GM18508 (cell line): ENCODE results near the gene NTM.
A peak's percentile ranks its signal among the peaks of the same experiment; 100 is the strongest.

ENCODE experiments used
- ATAC-seq: cut with Tn5 transposase; IDR thresholded peaks from one replicate; pipeline ENCODE4 v1.9.1; 2021; ENCODE audit warnings: moderate number of reproducible peaks; ENCODE audit not compliant: insufficient read depth, unreplicated experiment

The NTM gene

DNA sequence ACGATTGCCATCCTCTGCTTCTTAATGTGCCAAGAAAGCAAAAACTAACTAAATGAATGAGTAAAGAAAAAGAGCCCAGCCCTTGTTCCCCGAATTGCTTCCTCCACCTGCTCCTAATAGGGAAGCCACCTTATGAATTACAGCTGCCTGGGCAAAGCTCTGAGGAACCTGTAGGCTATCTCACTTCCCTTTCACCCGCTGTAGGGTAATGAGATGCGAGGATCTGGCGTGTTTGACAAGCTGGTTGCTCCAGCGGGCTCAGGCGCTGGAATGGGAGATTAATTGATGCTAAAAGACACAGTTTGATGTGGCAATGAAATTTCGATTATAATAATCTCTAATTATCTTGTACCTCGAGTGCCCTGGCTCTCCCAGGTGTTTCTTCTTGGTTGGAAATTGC is 256.4 kb downstream of the NTM start:
- ATAC-seq, result no peak

DNA sequence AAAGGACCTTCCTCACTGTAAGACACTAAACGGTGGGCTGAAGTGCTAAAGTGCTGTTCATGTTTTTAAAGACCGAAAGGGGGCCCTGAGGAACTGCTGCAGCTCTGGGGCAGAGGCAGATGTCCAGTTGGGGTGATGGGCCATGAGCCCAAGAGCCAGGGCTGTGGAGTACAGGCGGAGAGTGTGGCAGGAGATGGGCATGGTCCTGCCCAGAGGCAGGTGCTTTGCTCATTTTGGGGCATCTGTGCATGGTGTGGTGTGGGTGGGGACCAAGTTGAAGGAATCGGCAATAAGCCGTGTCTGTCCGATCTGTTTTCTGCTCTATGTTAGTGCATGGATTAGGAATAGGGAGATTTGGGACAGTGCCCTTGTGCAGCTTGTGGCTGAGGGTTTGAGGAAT is 258.3 kb downstream of the NTM start:
- ATAC-seq, result no peak

DNA sequence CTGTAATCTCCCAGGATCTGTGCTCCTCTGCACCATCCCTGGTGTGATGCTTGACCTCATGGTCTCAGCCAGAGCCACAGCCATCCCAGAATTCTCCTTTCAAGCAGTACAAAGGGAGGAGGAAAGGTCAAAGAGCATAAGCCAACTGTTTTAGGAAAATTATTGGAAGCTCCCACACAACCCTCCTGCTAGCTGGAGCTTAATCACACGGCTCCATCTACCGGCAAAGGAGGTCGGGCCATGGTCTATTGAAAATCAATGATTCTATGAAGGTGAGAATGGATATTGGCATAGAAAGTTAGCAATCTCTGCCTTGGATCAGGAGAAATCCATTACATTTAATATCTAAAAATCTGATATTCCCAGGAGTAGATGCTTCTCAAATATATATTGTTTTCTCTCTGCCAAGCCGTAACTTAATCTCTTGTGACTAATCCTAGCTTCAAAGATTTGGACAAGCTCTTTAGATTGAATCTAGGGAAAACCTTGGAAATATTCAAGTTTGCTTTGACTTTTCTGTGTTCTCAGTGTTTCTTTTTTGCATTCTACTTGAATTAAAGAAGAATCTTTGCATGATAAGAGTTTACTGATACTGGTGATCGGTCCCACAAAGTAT is 259.6 kb downstream of the NTM start:
- no peak for ATAC-seq

DNA sequence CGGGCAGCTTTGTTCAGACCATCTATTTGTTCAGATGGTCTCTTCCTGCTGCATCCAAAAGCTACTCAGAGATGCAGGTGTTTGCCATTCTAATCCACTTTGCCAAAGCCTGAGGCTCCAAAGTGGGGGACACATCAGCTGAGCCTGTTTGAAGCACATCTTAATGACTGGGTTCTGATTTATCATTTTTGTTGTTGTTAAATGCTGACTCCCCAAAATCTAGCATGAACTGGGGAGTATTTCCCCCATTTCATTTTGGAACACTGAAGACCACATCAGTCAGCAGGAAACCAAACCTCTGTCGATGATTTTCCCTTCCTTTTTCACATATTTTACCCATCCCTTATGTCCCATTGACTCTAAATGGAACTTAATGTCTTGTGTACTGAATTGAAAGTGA is 262.6 kb downstream of the NTM start:
- no peak for ATAC-seq

DNA sequence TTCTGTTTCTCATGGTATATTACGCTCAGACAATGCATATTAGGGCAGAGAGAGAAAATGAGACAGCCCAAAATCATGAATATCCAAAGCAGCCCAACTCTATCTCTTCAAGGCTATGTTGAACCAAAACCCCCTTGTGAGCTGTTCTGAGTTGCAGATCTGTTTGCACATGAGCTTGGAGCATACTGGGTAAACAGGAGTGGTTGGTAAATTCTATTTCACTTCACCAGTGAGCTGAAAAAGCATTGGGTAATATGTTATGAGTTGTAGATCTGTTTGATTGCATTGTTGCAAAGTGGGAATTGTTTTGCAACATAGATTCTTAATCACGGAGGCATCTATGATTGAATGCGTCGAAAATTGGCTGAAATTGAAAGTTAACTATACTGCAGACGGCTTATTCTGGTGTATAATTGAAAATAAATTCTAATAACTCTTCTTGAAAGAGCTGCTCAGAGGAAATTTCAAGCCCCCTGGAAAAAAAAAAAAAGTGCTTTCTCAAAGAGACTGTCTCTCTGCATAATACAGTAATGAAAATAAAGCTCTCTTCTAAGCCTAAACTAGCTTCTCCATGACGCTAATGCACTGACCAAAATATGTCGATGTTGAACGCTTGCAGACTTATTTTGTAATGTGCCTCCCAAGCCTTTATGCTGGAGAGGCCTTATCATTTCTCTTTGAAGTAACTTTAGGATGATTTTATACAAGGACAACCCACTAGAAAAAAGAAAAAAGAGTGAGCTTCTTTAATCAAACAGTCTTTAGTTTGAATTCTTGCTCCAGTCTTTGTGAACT is 263.7 kb downstream of the NTM start:
- ATAC-seq, result no peak

DNA sequence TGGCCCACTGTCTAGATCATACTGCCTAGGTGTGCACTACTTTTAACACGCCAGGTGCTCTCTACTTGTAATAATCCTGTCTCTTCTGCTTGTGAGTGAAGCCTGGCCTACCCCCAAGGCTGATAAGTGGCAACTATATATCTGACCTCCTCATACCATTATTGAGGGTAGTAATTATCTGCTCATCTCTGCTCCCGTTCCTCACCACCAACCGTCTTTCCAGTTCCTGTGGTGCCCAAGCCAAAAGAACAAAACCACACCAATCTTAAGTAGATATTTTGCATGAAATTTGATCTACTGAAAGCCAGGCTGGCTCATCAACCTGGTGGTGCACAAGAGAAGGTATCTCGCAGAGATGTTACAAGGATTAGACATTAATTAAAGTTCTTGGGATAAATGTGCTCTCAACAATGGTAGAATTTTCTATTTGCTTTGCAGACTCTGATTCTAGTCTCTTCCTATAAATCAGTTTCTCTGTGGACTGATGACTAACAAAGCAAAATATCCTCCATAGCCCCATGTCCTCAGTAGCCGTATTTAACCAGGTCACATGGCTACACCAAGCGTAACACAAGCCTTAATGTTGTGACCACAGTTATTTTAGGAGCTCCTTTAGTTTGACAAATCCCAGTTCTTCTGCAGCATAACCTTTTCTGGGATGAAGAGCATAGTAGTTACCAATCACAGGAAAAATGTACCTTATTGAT is 267.2 kb downstream of the NTM start:
- ATAC-seq, result no peak

DNA sequence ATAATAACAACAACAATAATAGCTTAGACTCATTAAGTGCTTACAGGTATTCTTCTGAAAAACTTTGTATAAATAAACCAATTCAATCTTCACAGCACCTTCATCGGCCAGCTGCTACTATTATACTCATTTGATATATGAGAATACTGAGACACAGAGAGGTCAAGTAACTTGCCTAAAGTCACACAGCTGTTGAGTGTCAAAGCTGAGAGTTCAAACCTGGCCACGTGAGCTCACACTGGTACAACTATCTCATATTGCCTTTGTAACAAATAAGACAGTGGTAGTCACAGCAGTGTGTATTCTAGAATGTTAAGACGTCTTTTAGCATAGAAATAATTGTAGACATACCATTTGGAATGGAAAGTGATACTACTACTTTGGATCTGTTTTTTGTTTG is 268.5 kb downstream of the NTM start:
- ATAC-seq, result no peak

DNA sequence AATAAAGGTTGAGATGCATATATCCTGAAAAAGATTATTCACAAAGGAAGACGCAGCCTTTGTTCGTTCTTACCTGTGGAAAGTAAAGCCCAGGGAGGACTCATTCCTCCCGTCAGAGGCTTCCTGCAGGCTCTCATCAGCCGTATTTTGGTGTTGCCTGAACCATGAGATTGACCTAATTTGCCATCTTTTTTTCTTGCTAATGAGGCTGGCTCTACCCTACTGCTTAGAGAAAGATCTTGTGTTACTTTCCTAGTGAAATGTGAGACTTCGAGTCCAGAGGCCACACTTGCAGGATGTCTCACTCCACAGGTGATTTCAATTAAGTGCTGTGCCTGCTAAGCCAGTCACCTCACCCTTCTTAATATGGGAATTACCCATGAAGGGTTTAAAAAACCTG is 269.9 kb downstream of the NTM start:
- ATAC-seq, result no peak

DNA sequence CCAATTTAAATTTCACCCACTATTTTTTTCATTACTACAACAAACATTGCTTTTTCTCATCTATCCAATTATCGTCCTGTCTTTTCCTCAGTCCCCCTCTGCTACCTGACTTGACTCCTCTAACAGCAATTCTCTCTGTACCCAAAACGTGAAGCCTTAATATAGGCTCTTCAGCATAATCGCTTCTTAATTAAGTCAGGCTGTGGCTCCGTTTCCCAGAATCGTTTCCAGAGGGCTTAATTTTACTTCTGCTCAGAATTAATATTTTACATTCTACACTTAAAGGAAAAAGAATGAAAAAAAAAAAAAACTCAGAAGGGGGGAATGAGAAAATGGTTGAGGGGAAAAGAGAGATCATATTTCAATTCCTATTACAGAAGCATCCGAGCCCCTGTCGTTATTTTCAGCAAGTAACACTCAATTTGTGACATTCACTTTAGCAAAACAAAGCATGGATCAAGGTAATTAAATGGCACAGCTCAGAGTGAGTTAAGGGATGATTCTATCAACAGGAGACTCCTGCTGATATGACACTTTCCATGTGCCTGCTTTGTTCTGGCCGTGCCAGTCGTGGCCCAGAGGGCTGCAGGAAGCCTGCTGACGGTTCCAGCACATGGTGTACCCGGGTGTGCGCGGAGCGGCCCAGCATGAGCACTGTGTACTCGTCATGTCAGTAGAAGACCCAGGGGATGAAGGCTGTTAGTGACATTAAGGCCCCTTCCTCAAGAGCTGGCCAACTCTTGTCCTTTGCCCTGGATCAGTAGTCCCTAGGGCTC is 272.5 kb downstream of the NTM start:
- no peak for ATAC-seq

DNA sequence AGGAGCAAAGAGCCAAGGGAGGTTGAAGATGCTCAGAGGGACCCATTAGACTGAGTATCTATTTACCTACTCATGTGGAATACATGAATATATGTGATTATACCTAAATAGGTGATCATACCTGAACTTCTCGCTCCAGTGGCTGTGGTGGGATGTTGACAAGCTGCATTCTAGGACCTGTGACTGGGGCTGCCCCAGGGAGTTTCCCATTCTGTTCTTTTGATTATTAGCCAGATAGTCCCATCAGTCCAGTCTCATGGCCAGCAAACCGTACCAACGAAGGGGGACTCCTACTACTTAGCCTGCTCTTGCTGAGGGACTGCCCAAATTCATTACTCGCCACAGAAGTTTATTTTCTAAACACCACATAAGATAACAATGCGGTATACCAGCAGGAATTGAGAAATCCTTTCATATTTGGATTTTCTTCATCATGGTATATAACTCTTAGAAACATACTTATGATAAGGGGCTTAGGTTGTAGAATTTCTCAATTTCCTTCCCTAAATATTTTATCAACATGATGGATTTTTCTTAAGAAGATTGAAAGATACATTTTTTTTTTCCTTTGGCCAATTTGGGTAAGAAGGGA is 273.9 kb downstream of the NTM start:
- ATAC-seq, result peak; percentile 58

DNA sequence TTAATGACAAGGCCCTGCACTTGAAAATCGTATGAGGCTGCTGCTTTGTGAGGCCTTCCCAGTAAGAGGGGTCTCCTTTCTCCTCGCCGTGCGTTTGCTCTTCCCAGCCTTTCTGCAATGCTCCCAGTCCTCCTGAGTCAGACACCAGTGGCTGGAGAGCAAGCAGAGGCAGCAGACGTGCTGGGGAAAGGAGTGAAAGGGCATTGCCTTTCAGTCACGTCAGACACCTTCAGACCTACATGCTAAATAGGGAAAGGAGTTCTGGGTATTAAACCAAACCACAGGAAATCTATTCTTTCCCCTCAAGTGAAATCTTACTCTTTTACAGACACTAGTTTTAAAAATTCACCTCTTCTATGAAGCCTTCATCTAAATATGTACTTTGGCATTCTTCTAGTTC is 274.8 kb downstream of the NTM start:
- ATAC-seq, result no peak

DNA sequence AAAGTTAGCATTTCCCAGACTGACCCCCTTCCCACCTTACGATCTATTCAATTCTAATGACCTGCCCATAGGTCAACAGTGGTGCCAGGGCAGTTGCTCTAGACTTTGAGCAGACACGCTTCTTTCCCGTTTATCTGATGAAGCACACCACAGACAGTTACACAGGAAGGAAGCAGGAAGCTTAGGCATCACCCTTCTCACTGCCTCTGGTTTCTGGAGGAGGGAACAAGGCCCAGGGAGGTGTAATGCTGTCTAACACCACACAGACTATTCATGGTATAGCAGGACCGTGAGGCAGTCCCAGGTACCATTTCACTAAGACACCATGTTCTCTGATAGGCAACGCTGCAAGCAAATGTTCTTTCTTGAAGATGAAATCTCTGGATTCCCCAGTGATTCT is 279.4 kb downstream of the NTM start:
- no peak for ATAC-seq

DNA sequence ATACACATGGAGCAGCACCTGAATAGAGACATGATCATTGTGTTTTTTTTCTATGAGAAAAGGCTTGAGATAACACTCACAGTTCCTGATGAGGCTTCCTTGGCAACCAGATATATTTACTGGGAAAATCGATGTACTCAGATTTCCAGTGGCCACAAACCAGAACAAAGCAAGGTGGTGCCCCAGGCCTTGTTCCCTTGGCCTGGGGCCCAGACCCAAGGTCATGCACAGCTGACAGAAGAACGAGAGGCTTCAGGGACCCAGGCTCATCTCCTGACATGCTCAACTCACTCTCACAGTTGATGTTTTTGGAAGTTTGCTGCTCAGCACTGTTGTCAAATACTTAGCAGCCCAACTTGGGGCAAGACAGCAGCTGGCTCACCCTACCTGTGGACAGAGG is 281.8 kb downstream of the NTM start:
- ATAC-seq, result no peak

DNA sequence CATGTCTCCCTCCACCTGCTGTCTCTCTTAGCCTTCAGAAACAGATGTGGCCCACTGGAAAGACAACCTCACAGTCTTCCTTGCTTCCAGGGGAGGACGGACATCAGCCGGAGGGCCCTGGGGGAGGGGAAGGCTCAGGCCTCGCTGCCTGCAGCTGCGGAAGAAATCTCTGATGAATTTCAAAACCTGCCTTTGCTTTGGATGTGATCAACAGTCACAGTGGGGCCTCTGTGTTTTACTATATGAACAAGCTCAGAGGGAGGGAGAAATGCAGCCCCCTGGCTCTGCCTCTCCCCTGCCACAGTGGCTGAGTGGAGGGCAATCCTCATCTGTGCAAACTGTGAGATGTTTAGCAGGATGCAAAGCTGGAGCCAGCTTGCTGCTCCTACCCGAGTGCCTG is 282.8 kb downstream of the NTM start:
- ATAC-seq, result no peak

DNA sequence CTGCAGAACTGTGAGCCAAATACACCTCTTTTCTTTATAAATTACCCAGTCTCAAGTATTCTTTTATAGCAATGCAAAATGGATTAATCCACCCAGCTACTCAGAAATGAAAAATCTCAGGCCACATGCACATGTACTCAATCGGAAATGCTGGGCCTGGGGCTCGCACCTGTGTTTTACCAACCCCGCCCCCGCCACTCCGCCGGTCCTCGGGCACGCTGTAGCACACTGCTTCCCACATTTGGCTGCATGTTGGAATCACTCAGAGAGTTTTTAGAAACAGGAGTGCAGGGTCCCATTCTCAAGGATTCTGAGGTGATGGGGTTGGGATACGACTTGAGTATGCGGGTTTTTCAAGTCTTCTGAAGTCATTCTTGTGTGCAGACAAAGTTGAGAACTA is 284.4 kb downstream of the NTM start:
- no peak for ATAC-seq

DNA sequence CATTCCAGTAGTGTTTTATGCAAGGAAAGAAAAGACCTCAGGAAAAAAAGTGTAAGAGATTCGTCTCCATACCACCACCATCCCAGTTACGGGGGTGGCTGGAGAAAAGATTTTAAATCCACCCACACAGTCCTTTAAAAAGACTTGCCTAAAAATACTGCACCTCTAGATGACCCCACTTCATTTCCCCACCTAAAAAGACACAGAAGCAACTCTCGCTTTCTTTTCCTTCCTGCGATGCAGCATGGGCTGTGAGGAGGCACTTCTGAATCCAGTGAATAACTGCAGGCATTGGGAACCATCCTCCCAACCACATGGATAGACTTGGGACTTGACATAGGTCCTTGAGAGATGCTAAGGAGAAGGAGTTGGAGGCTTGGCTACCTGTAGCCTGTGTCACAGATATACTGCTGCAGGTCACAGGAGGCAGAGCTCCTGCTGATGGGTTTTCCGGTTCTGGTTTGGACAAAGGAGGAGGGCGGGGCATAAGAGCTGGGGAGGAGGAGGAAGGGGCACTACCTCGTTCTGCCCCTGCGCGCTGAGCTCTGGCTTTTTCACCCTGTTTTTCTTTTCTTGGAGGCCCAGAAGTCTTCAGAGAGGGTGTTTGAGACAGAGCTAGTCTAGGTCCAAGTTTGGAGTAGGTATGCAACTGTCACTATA is 285.9 kb downstream of the NTM start:
- ATAC-seq, result no peak

DNA sequence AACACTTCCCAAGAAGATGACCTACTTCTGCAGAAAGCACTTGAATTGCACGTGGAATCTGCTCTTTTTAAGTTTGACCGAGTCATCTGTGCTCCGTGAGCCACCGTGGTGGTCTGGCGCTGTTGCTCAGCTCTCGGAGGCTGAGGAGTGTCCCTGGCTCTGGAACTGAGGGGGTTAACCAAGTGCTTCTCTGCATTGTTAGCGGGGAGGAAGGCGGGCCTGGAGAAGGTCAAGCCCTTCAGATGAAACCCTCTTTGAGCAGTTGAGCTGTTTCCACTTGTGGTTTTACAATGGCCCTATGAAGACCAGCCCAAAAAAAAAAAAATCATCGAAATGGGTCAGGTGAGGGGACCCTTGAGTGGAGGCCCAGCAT is 286.4 kb downstream of the NTM start:
- no peak for ATAC-seq

DNA sequence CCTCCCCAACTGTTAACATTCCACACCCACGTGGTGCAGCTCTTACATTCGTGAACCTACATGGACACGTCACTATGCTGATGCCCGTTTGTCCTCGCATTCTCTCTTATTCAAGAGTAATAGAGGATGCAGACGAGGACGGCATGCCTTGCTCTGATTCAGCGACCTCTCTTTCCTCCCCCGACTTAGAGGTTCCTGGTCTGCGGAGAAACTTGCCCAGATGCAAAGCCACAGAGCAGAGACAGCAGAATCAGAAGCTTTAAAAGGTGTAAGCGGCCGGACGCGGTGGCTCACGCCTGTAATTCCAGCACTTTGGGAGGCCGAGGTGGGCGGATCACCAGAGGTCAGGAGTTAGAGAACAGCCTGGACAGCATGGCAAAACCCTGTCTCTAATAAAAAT is 288.0 kb downstream of the NTM start:
- ATAC-seq, result no peak

DNA sequence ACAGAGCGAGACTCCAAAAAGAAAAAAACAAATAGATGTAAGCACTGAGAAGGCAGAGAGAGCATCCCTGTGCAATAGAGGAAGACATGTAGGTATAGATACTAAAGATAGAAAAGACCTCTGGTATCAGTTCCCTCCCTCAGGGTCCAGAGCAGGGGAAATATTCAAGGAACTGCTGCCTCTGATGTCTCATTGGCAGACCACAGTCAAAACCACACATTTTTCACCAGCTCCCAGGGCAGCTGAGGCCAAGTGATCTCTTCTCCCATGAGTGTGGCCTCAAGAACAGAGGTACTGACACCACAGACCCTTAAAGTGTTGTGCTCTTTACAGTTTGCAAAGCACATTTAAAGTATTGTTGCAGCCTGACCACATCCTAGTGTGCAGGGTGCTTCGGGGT is 288.5 kb downstream of the NTM start:
- ATAC-seq, result no peak

DNA sequence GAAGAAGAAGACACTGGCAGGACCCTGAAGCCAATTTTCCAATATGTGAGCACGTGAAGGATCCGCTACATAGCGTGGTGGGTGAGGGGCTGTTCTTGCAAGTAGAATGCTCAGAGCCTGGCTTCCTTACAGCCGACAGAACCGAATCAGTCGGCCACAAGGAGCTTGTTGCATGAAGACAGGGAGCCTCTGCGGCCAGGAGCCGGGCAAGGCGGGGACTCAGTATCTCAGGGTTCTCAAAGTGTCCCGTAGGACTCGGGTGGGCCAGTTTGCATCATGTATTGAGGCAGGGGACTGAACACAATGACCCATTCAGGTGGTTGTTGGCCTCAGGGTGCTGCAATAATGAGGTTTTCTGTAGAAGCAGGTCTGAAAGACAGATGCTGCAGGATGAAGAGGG is 289.5 kb downstream of the NTM start:
- ATAC-seq, result no peak
